ENCODE data around the gene AVPR1B. TPM values are rescaled to one million over a fixed set of nuclear protein-coding genes. Genes with fewer than 3 reads are reported as not detected.

The AVPR1B gene
- total RNA-seq, 1 experiment from 2014 or later = not detected

DNA sequence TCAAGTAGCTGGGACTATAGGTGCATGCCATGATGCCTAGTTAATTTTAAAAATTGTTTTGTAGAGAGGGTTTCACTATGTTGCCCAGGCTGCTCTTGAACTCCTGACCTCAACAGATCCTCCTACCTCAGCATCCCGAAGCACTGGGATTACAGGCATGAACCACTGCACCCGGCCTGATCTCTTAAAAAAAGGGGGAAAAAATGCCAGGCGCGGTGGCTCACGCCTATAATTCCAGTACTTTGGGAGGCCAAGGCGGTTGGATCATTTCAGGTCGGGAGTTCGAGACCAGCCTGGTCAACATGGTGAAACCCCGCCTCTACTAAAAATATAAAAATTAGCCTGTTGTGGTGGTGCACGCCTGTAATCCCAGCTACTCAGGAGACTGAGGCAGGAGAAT is 13.2 kb downstream of the AVPR1B start:
- Mint-ChIP-seq H3K27me3 (ENCODE audit: unreplicated experiment) (no peaks in the 10 kb centered on the region), H3K36me3 (ENCODE audit: insufficient read depth, unreplicated experiment) (peaks cover 64% of the 10 kb centered on the region), H3K4me3 (ENCODE audit: low read depth, unreplicated experiment) (no peak overlapping the region), H3K27ac (ENCODE audit: unreplicated experiment) (no peak overlapping the region), H3K4me1 (ENCODE audit: low read depth, unreplicated experiment) (peaks cover 9% of the 10 kb centered on the region), H3K9me3 (ENCODE audit: low read depth, unreplicated experiment) (no peaks in the 10 kb centered on the region)
- DNase-seq = no peak
- CTCF ChIA-PET = interaction anchor here (1.4 kb wide), 1 partner anchor 120 kb away, joined by 3 read pairs; no protein-coding TSS in a partner anchor
- TF ChIP-seq, protein P1, sequence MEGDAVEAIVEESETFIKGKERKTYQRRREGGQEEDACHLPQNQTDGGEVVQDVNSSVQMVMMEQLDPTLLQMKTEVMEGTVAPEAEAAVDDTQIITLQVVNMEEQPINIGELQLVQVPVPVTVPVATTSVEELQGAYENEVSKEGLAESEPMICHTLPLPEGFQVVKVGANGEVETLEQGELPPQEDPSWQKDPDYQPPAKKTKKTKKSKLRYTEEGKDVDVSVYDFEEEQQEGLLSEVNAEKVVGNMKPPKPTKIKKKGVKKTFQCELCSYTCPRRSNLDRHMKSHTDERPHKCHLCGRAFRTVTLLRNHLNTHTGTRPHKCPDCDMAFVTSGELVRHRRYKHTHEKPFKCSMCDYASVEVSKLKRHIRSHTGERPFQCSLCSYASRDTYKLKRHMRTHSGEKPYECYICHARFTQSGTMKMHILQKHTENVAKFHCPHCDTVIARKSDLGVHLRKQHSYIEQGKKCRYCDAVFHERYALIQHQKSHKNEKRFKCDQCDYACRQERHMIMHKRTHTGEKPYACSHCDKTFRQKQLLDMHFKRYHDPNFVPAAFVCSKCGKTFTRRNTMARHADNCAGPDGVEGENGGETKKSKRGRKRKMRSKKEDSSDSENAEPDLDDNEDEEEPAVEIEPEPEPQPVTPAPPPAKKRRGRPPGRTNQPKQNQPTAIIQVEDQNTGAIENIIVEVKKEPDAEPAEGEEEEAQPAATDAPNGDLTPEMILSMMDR (IDR thresholded peaks at IDR 0.05; ENCODE audit: unreplicated experiment) = no peak
- no TSS peak for BruUV-seq (replicated peaks)
- intact Hi-C loops (cut with micrococcal nuclease; ENCODE audit: unreplicated experiment) = loop anchor here (10.0 kb wide), 1 partner anchor 309 kb away; no protein-coding TSS in a partner anchor

DNA sequence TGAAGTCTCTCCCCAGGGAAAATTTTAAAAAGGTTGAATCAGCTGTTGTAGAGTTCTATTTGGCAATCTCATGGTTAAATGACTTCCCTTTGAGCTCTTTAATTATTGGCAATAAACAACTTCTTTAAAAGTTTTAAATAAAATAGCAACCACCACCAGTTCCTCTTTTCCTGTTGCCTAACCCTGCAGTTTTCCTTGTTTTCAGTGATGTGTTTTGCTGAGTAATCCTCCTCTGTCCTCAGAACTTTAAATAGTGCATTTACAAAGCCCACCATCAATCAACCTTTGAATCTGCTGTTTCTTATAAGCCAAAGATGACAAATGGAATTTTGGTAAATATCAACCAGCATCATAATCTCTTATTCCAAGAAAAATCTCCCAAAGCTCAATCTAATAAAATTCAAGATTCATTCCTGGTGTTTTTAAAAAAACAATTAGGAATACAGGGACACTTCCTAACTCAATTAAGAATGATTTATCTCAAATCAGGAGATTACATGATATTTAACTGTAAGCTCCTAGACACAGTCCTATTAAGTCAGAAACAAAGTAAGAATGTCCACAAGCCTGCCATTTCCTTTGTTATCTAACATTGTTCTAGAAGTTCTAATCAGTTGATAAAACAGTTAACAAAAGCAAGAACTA is 14.8 kb downstream of the AVPR1B start:
- TF ChIP-seq, protein P1 (IDR thresholded peaks at IDR 0.05; ENCODE audit: unreplicated experiment) = no peak
- Mint-ChIP-seq H3K4me1 (ENCODE audit: low read depth, unreplicated experiment) (peaks cover 9% of the 10 kb centered on the region), H3K27me3 (ENCODE audit: unreplicated experiment) (no peaks in the 10 kb centered on the region), H3K27ac (ENCODE audit: unreplicated experiment) (no peak overlapping the region), H3K36me3 (ENCODE audit: insufficient read depth, unreplicated experiment) (peaks cover 69% of the 10 kb centered on the region), H3K4me3 (ENCODE audit: low read depth, unreplicated experiment) (no peak overlapping the region), H3K9me3 (ENCODE audit: low read depth, unreplicated experiment) (no peaks in the 10 kb centered on the region)
- CTCF ChIA-PET = interaction anchor here (0.6 to 0.7 kb wide), 2 partner anchors 31 to 72 kb away, joined by 3 read pairs; no protein-coding TSS in a partner anchor
- intact Hi-C loops (cut with micrococcal nuclease; ENCODE audit: unreplicated experiment) = loop anchor here (10.0 kb wide), 1 partner anchor 308 kb away; no protein-coding TSS in a partner anchor
- BruUV-seq (replicated peaks) = no TSS peak
- no peak for DNase-seq

DNA sequence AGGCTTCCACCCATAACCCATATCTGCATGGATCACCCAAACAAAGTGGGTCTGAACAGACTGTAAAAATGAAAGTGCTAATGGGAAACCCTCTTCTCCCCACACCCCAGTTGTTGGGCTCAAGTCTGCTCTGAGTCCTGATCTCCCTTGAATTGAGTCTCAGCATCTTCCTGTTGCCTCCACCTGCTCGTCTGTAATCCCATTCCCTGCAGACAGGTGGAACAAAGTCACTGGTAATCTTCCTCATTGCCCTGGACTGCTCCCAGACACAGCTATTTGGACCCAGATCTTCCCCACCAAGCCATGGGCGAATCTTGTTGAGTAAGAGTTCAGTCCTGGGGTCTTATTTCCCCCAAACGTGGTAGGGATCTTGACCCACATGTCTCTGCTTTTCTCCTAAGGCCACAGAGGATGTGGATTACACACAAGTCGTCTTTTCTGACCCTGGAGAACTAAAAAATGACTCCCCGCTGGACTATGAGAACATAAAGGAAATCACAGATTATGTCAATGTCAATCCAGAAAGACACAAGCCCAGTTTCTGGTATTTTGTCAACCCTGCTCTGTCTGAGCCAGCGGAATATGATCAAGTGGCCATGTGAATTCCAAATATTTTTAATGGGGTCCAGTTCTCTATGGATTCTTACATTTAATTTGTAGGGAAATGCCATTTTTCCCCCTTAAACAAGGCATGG is 15.7 kb downstream of the AVPR1B start:
- Mint-ChIP-seq H3K27me3 (ENCODE audit: unreplicated experiment) (no peaks in the 10 kb centered on the region), H3K4me3 (ENCODE audit: low read depth, unreplicated experiment) (no peak overlapping the region), H3K27ac (ENCODE audit: unreplicated experiment) (no peak overlapping the region), H3K4me1 (ENCODE audit: low read depth, unreplicated experiment) (peaks cover 5% of the 10 kb centered on the region), H3K36me3 (ENCODE audit: insufficient read depth, unreplicated experiment) (peaks cover 60% of the 10 kb centered on the region), H3K9me3 (ENCODE audit: low read depth, unreplicated experiment) (no peaks in the 10 kb centered on the region)
- TF ChIP-seq, protein P1 (IDR thresholded peaks at IDR 0.05; ENCODE audit: unreplicated experiment) = no peak
- BruUV-seq (replicated peaks) = no TSS peak
- intact Hi-C loops (cut with micrococcal nuclease; ENCODE audit: unreplicated experiment) = loop anchor here (10.0 kb wide), 1 partner anchor 307 kb away; no protein-coding TSS in a partner anchor
- DNase-seq = no peak
- CTCF ChIA-PET = interaction anchor here (0.7 kb wide), 1 partner anchor 78 kb away, joined by 5 read pairs; the partner anchor contains the start of gene CTSE

DNA sequence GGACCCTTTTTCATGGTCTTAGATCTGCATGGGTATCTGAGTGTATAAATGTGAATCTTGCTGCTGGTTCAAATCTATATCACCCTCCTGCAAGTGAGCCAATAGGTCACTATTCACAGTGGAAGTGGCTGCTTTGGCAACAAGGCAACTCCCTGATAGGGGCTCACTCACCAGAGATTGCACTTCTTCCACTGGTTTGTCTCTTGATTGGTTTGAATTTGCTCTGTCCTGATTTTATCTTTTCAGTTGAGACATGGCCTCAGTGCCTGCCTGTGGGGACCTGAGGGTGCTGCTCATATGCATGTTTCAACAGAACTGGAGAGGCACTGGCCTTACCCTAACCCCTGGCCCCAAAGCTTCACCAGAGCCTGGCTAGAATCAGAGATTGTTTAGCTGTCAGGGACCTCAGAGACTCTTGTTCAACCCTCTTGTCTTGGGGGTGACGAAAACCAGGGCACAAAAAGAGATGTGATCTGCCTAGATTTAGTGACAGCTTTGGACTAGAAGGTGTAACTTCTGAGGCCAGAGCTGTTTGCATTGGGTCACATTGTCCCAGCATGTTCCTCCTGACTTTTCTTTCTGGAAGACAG is 16.9 kb downstream of the AVPR1B start:
- no peaks in the 10 kb centered on the region for H3K9me3 Mint-ChIP-seq (ENCODE audit: low read depth, unreplicated experiment)
- no peaks in the 10 kb centered on the region for H3K4me1 Mint-ChIP-seq (ENCODE audit: low read depth, unreplicated experiment)
- TF ChIP-seq, protein P1 (IDR thresholded peaks at IDR 0.05; ENCODE audit: unreplicated experiment) = no peak
- intact Hi-C loops (cut with micrococcal nuclease; ENCODE audit: unreplicated experiment) = loop anchor here (10.0 kb wide), 1 partner anchor 306 kb away; no protein-coding TSS in a partner anchor
- no peak for DNase-seq
- no peak overlapping the region for H3K4me3 Mint-ChIP-seq (ENCODE audit: low read depth, unreplicated experiment)
- no TSS peak for BruUV-seq (replicated peaks)
- H3K27me3 Mint-ChIP-seq (ENCODE audit: unreplicated experiment) = no peaks in the 10 kb centered on the region
- CTCF ChIA-PET = no interaction called here
- no peak overlapping the region for H3K27ac Mint-ChIP-seq (ENCODE audit: unreplicated experiment)
- peaks cover 62% of the 10 kb centered on the region for H3K36me3 Mint-ChIP-seq (ENCODE audit: insufficient read depth, unreplicated experiment)
